Liver (tissue), 3 donors: ENCODE data around the gene NUDT22.

ENCODE experiments used
- EGR1 ChIP-seq, 2 donors: IDR thresholded peaks; 2 replicates each; pipeline ENCODE4 v1.6.1; 2016 to 2018; ENCODE audit warnings: antibody characterized with exemption in 2 of 2, low read depth in 2 of 2
- JUND ChIP-seq, 2 donors: IDR thresholded peaks; 2 replicates each; pipeline ENCODE4 v1.6.1; 2016; ENCODE audit warnings: antibody characterized with exemption in 2 of 2
- RAD21 ChIP-seq, 2 donors: IDR thresholded peaks; 2 replicates each; pipeline ENCODE4 v1.6.1; 2016; ENCODE audit warnings: antibody characterized with exemption in 2 of 2, mild to moderate bottlenecking in 2 of 2
- RXRA ChIP-seq, 2 donors: IDR thresholded peaks; 2 replicates each; pipeline ENCODE4 v1.6.1; 2017 to 2018; ENCODE audit warnings: antibody characterized with exemption in 2 of 2, mild to moderate bottlenecking in 1 of 2
- SP1 ChIP-seq: IDR thresholded peaks from 2 replicates; pipeline ENCODE4 v1.6.1; 2018; ENCODE audit warnings: antibody characterized with exemption, mild to moderate bottlenecking
- TAF1 ChIP-seq: conservative IDR thresholded peaks from 2 replicates; pipeline ENCODE4 v1.6.1; 2016; ENCODE audit warnings: antibody characterized with exemption, mild to moderate bottlenecking
- YY1 ChIP-seq: IDR thresholded peaks from 2 replicates; pipeline ENCODE4 v1.6.1; 2016; ENCODE audit warnings: antibody characterized with exemption, mild to moderate bottlenecking
- TF ChIP-seq, protein P1 (sequence below): fragments of 150-350 bp; IDR thresholded peaks from 2 replicates; pipeline ENCODE4 v1.5.1; 2017; ENCODE audit warnings: improper control_type of control experiment, low read depth, low read length; ENCODE audit not compliant: missing input control
- TF ChIP-seq, protein P2 (sequence below): IDR thresholded peaks from 2 replicates; pipeline ENCODE4 v1.6.1; 2016; ENCODE audit warnings: antibody characterized with exemption
- TF ChIP-seq, protein P3 (sequence below): IDR thresholded peaks from 2 replicates; pipeline ENCODE4 v1.6.1; 2016; ENCODE audit warnings: antibody characterized with exemption, mild to moderate bottlenecking
- donor health status: healthy.
- donor health status: healthy.

DNA sequence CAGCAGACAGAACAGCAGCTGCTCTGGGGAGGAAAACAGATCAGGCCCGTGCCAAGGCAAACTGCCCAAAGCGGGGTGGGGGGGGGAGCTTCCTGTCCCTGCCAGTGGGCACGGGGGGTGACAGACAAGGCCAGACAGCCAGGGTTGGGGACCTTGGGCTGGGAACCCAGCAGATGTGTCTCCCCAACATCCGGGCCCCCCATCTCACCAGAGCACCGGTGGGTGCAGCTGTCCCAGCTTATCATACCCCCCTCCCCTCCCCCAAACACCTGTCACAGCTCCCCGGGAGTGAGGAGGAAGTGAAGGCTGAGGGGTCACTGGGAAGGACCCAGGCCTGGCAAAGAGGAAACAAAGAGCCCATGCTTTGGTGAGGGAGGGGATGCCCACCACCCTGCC is 19.3 kb downstream of the NUDT22 start:
- TF ChIP-seq, protein P1, sequence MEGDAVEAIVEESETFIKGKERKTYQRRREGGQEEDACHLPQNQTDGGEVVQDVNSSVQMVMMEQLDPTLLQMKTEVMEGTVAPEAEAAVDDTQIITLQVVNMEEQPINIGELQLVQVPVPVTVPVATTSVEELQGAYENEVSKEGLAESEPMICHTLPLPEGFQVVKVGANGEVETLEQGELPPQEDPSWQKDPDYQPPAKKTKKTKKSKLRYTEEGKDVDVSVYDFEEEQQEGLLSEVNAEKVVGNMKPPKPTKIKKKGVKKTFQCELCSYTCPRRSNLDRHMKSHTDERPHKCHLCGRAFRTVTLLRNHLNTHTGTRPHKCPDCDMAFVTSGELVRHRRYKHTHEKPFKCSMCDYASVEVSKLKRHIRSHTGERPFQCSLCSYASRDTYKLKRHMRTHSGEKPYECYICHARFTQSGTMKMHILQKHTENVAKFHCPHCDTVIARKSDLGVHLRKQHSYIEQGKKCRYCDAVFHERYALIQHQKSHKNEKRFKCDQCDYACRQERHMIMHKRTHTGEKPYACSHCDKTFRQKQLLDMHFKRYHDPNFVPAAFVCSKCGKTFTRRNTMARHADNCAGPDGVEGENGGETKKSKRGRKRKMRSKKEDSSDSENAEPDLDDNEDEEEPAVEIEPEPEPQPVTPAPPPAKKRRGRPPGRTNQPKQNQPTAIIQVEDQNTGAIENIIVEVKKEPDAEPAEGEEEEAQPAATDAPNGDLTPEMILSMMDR, result no peak
- TF ChIP-seq TAF1 (no peak), YY1 (no peak), EGR1 (IDR thresholded peaks at IDR 0.05; ENCODE audit: low read depth in 2 of 2) (no peak), RAD21 (IDR thresholded peaks at IDR 0.05) (no peak), JUND (IDR thresholded peaks at IDR 0.05) (no peak), SP1 (no peak), RXRA (IDR thresholded peaks at IDR 0.05) (no peak)
- TF ChIP-seq, protein P2, sequence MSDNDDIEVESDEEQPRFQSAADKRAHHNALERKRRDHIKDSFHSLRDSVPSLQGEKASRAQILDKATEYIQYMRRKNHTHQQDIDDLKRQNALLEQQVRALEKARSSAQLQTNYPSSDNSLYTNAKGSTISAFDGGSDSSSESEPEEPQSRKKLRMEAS, result no peak
- TF ChIP-seq, protein P3, sequence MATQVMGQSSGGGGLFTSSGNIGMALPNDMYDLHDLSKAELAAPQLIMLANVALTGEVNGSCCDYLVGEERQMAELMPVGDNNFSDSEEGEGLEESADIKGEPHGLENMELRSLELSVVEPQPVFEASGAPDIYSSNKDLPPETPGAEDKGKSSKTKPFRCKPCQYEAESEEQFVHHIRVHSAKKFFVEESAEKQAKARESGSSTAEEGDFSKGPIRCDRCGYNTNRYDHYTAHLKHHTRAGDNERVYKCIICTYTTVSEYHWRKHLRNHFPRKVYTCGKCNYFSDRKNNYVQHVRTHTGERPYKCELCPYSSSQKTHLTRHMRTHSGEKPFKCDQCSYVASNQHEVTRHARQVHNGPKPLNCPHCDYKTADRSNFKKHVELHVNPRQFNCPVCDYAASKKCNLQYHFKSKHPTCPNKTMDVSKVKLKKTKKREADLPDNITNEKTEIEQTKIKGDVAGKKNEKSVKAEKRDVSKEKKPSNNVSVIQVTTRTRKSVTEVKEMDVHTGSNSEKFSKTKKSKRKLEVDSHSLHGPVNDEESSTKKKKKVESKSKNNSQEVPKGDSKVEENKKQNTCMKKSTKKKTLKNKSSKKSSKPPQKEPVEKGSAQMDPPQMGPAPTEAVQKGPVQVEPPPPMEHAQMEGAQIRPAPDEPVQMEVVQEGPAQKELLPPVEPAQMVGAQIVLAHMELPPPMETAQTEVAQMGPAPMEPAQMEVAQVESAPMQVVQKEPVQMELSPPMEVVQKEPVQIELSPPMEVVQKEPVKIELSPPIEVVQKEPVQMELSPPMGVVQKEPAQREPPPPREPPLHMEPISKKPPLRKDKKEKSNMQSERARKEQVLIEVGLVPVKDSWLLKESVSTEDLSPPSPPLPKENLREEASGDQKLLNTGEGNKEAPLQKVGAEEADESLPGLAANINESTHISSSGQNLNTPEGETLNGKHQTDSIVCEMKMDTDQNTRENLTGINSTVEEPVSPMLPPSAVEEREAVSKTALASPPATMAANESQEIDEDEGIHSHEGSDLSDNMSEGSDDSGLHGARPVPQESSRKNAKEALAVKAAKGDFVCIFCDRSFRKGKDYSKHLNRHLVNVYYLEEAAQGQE, result no peak
